Right ventricle myocardium superior (tissue), 1 donor: ENCODE results near the gene HCN2. TPM values are rescaled to one million over a fixed set of nuclear protein-coding genes. Genes with fewer than 3 reads are reported as not detected.
"Not testable (repeated sequence)": the region's sequence is repeated elsewhere in the genome, so short reads cannot be mapped to it uniquely, and the experiment has no call there.

Experiments
- ATAC-seq: fragments of 200-7000 bp; cut with Tn5 transposase; one replicate; pipeline ENCODE4 v1.9.1; 2020; ENCODE audit warnings: mild to moderate bottlenecking; ENCODE audit not compliant: poor library complexity
- DNase-seq: peaks from one replicate; pipeline ENCODE4 v3.0.0-alpha.2; 2020
- intact Hi-C: fragments of 100-400 bp; cut with DNase I; formaldehyde crosslinking; loops from one replicate; pipeline ENCODE4 v1.11.2; 2022
- total RNA-seq: library from RNA; stranded (reverse); fragmentation: NEBNext Ultra II Directional; extraction: Animal tissue kit (Norgen Biotek cat#: 25700); gene quantifications from one replicate; pipeline ENCODE4 v1.2.1, GENCODE V29; 2021
- donor health status: DM: no; HTN: yes; CAD: no; lungs with severe emphysema.

The HCN2 gene
- total RNA-seq, 1 donor from 2014 or later = 4.1 TPM

- ATAC-seq (no peak), DNase-seq (no peak)
- intact Hi-C loops = no loop called here
Observed at GRCh38 chr19:582497-583197, 7.0 kb upstream of the HCN2 start.

- DNase-seq (no peak), ATAC-seq (peak; percentile 1)
- intact Hi-C loops = no loop called here
Observed at GRCh38 chr19:583198-583967, 6.3 kb upstream of the HCN2 start.

- DNase-seq = no peak
- ATAC-seq = peak; percentile 1
- intact Hi-C loops = no loop called here
Observed at GRCh38 chr19:583968-584239, 5.8 kb upstream of the HCN2 start.

- intact Hi-C loops = no loop called here
- ATAC-seq (peak; percentile 77), DNase-seq (peak; percentile 68)
Observed at GRCh38 chr19:584240-585001, 5.3 kb upstream of the HCN2 start.

GRCh38 chr19:585146-585545 lies 4.5 kb upstream of the HCN2 start:
- intact Hi-C loops, DNase-seq, ATAC-seq: not testable (repeated sequence)

- ATAC-seq (no peak), DNase-seq (no peak)
- intact Hi-C loops = no loop called here
Observed at GRCh38 chr19:585551-586110, 4.0 kb upstream of the HCN2 start.

GRCh38 chr19:588093-588740 lies 1.5 kb upstream of the HCN2 start:
- intact Hi-C loops = no loop called here
- DNase-seq (peak; percentile 78), ATAC-seq (peak; percentile 28)

GRCh38 chr19:588741-589692 lies 664 bp upstream of the HCN2 start:
- DNase-seq (no peak), ATAC-seq (no peak)
- intact Hi-C loops = no loop called here

GRCh38 chr19:590396-590745 lies 690 bp downstream of the HCN2 start:
- intact Hi-C loops = no loop called here
- ATAC-seq (no peak), DNase-seq (no peak)

- no peak for DNase-seq
- ATAC-seq = no peak
- intact Hi-C loops = no loop called here
Observed at GRCh38 chr19:590750-591098, 1.0 kb downstream of the HCN2 start.

GRCh38 chr19:591099-591958 lies 1.6 kb downstream of the HCN2 start:
- no peak for DNase-seq

GRCh38 chr19:592101-592500 lies 2.4 kb downstream of the HCN2 start:
- intact Hi-C loops = no loop called here
- DNase-seq = no peak
- ATAC-seq = no peak

More at GRCh38 chr19:591099-591958, 1.6 kb downstream of the HCN2 start:
- peak; percentile 60 for ATAC-seq
- intact Hi-C loops = no loop called here

GRCh38 chr19:593055-593454 lies 3.4 kb downstream of the HCN2 start:
- no peak for ATAC-seq
- DNase-seq = no peak
- intact Hi-C loops = no loop called here

- DNase-seq (no peak), ATAC-seq (no peak)
- intact Hi-C loops = no loop called here
Observed at GRCh38 chr19:593505-593904, 3.8 kb downstream of the HCN2 start.

GRCh38 chr19:594265-594870 lies 4.7 kb downstream of the HCN2 start:
- ATAC-seq (no peak), DNase-seq (no peak)
- intact Hi-C loops = no loop called here

GRCh38 chr19:595326-596262 lies 5.9 kb downstream of the HCN2 start:
- DNase-seq (no peak), ATAC-seq (no peak)
- intact Hi-C loops = no loop called here
